ENCODE measurements around the gene DPP4.
A peak's percentile ranks its signal among the peaks of the same experiment; 100 is the strongest.
"Not testable (repeated sequence)": the region's sequence is repeated elsewhere in the genome, so short reads cannot be mapped to it uniquely, and the experiment has no call there.

The DPP4 gene

GRCh38 chr2:161981679-161982250 is 92.2 kb downstream of the DPP4 start:
- H3K4me1 ChIP-seq (ENCODE audit: insufficient read depth, poor library complexity, severe bottlenecking): no peaks in the 10 kb centered on the region
- ATAC-seq (ENCODE audit: low read depth): no peak
- no peaks in the 10 kb centered on the region for H3K9me3 ChIP-seq (ENCODE audit: severe bottlenecking)
- no peak for TF ChIP-seq CTCF (IDR thresholded peaks at IDR 0.05; ENCODE audit: poor library complexity, severe bottlenecking)
- DNase-seq (ENCODE audit: low spot score): no peak
- no peak overlapping the region for H3K4me3 ChIP-seq (ENCODE audit: severe bottlenecking)
- no peaks in the 10 kb centered on the region for H3K27me3 ChIP-seq (ENCODE audit: insufficient read depth, poor library complexity, severe bottlenecking)
- H3K27ac ChIP-seq (ENCODE audit: poor library complexity, severe bottlenecking): no peak overlapping the region
- H3K36me3 ChIP-seq (ENCODE audit: low read depth): no peaks in the 10 kb centered on the region

GRCh38 chr2:161980976-161981375 is 93.0 kb downstream of the DPP4 start:
- Histone ChIP-seq H3K27me3 (ENCODE audit: insufficient read depth, poor library complexity, severe bottlenecking) (no peaks in the 10 kb centered on the region), H3K27ac (ENCODE audit: poor library complexity, severe bottlenecking) (no peak overlapping the region), H3K4me1 (ENCODE audit: insufficient read depth, poor library complexity, severe bottlenecking) (no peaks in the 10 kb centered on the region), H3K9me3 (ENCODE audit: severe bottlenecking) (no peaks in the 10 kb centered on the region), H3K36me3 (ENCODE audit: low read depth) (no peaks in the 10 kb centered on the region), H3K4me3 (ENCODE audit: severe bottlenecking) (no peak overlapping the region)
- no peak for TF ChIP-seq CTCF (IDR thresholded peaks at IDR 0.05; ENCODE audit: poor library complexity, severe bottlenecking)
- DNase-seq (ENCODE audit: low spot score): no peak
- no peak for ATAC-seq (ENCODE audit: low read depth)

- no peak overlapping the region for H3K27ac ChIP-seq (ENCODE audit: poor library complexity, severe bottlenecking)
- DNase-seq (ENCODE audit: low spot score) (no peak), ATAC-seq (ENCODE audit: low read depth) (no peak)
- TF ChIP-seq CTCF (IDR thresholded peaks at IDR 0.05; ENCODE audit: poor library complexity, severe bottlenecking): no peak
- H3K36me3 ChIP-seq (ENCODE audit: low read depth): no peaks in the 10 kb centered on the region
- H3K9me3 ChIP-seq (ENCODE audit: severe bottlenecking): no peaks in the 10 kb centered on the region
- H3K4me3 ChIP-seq (ENCODE audit: severe bottlenecking): no peak overlapping the region
- no peaks in the 10 kb centered on the region for H3K27me3 ChIP-seq (ENCODE audit: insufficient read depth, poor library complexity, severe bottlenecking)
- no peaks in the 10 kb centered on the region for H3K4me1 ChIP-seq (ENCODE audit: insufficient read depth, poor library complexity, severe bottlenecking)
Observed at GRCh38 chr2:161979490-161979889, 94.5 kb downstream of the DPP4 start.

GRCh38 chr2:161977926-161978325 is 96.1 kb downstream of the DPP4 start:
- not testable (repeated sequence) for H3K9me3 ChIP-seq (ENCODE audit: severe bottlenecking); H3K36me3 ChIP-seq (ENCODE audit: low read depth); DNase-seq (ENCODE audit: low spot score); H3K27ac ChIP-seq (ENCODE audit: poor library complexity, severe bottlenecking); H3K4me1 ChIP-seq (ENCODE audit: insufficient read depth, poor library complexity, severe bottlenecking); H3K27me3 ChIP-seq (ENCODE audit: insufficient read depth, poor library complexity, severe bottlenecking); H3K4me3 ChIP-seq (ENCODE audit: severe bottlenecking)
- ATAC-seq (ENCODE audit: low read depth): 0 out of 3 replicates have a peak, but pooled peaks have one; percentile 12

- Histone ChIP-seq H3K9me3 (ENCODE audit: severe bottlenecking) (no peaks in the 10 kb centered on the region), H3K27me3 (ENCODE audit: insufficient read depth, poor library complexity, severe bottlenecking) (no peaks in the 10 kb centered on the region), H3K4me3 (ENCODE audit: severe bottlenecking) (no peak overlapping the region), H3K4me1 (ENCODE audit: insufficient read depth, poor library complexity, severe bottlenecking) (no peaks in the 10 kb centered on the region), H3K27ac (ENCODE audit: poor library complexity, severe bottlenecking) (no peak overlapping the region), H3K36me3 (ENCODE audit: low read depth) (no peaks in the 10 kb centered on the region)
- no peak for ATAC-seq (ENCODE audit: low read depth)
- DNase-seq (ENCODE audit: low spot score): no peak
- TF ChIP-seq CTCF (IDR thresholded peaks at IDR 0.05; ENCODE audit: poor library complexity, severe bottlenecking): no peak
Observed at GRCh38 chr2:161976917-161977316, 97.1 kb downstream of the DPP4 start.

All from RWPE2 (cell line).